ENCODE measurements around the gene NCOR1.

NCOR1 gene

DNA sequence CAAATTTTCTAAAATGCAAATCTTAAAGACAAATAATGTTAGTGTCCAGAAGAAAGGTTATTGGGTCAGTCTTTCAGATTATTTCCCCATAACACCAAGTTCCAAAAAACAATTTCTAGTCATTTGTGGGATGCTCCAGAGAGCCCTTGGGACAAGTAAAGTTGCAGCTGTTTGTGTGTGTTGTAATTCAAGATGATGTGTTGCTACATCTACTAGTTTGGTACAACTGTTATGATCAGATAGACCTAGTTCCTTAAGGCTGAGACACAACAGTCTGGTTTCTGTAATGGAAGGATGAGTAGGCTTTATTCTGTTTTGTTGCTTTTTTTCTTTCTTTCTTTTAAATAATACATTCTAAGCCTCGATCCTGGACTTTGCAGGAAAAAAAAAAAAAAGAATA is 43.6 kb upstream of the NCOR1 start:
- H3K9ac ChIP-seq (ENCODE audit: low read length), result no peak overlapping the region
- no peaks in the 10 kb centered on the region for H3K9me3 ChIP-seq (ENCODE audit: insufficient read depth, low read length)
- no peaks in the 10 kb centered on the region for H3K79me2 ChIP-seq (ENCODE audit: low read length)
- H2AFZ ChIP-seq (ENCODE audit: low read depth, low read length), result no peak overlapping the region
- no peak overlapping the region for H3K4me2 ChIP-seq (ENCODE audit: low read length)
- no peaks in the 10 kb centered on the region for H3K27me3 ChIP-seq (ENCODE audit: low read depth, low read length)
- no peaks in the 10 kb centered on the region for H4K20me1 ChIP-seq (ENCODE audit: insufficient read depth, low read length)
- H3K4me3 ChIP-seq (ENCODE audit: low read length), result no peak overlapping the region
- H3K36me3 ChIP-seq (replicated peaks; ENCODE audit: low read depth, low read length), result peaks cover 4% of the 10 kb centered on the region
- no peak overlapping the region for H3K27ac ChIP-seq (ENCODE audit: low read length)
- H3K4me1 ChIP-seq (ENCODE audit: low read length), result no peaks in the 10 kb centered on the region
- TF ChIP-seq EZH2phosphoT487 (IDR thresholded peaks at IDR 0.05; ENCODE audit: low read depth), result no peak
- no peak for TF ChIP-seq CTCF (IDR thresholded peaks at IDR 0.05; ENCODE audit: low read depth, low read length)

- H3K9me3 ChIP-seq (ENCODE audit: insufficient read depth, low read length), result no peaks in the 10 kb centered on the region
- no peak overlapping the region for H3K27ac ChIP-seq (ENCODE audit: low read length)
- no peaks in the 10 kb centered on the region for H3K79me2 ChIP-seq (ENCODE audit: low read length)
- no peak overlapping the region for H2AFZ ChIP-seq (ENCODE audit: low read depth, low read length)
- TF ChIP-seq CTCF (IDR thresholded peaks at IDR 0.05; ENCODE audit: low read depth, low read length), result no peak
- no peak for TF ChIP-seq EZH2phosphoT487 (IDR thresholded peaks at IDR 0.05; ENCODE audit: low read depth)
- no peak overlapping the region for H3K4me3 ChIP-seq (ENCODE audit: low read length)
- no peak overlapping the region for H3K4me2 ChIP-seq (ENCODE audit: low read length)
- H3K9ac ChIP-seq (ENCODE audit: low read length), result no peak overlapping the region
- no peaks in the 10 kb centered on the region for H4K20me1 ChIP-seq (ENCODE audit: insufficient read depth, low read length)
- H3K36me3 ChIP-seq (replicated peaks; ENCODE audit: low read depth, low read length), result peaks cover 4% of the 10 kb centered on the region
- no peaks in the 10 kb centered on the region for H3K4me1 ChIP-seq (ENCODE audit: low read length)
- H3K27me3 ChIP-seq (ENCODE audit: low read depth, low read length), result no peaks in the 10 kb centered on the region
These were observed 40.2 kb upstream of the NCOR1 start for GRCh38 chr17:16255481-16255921.

- Histone ChIP-seq H3K36me3 (replicated peaks; ENCODE audit: low read depth, low read length) (peaks cover 1% of the 10 kb centered on the region), H3K79me2 (ENCODE audit: low read length) (no peaks in the 10 kb centered on the region), H3K4me2 (ENCODE audit: low read length) (no peak overlapping the region), H3K27me3 (ENCODE audit: low read depth, low read length) (no peaks in the 10 kb centered on the region), H3K9me3 (ENCODE audit: insufficient read depth, low read length) (no peaks in the 10 kb centered on the region), H3K27ac (ENCODE audit: low read length) (no peak overlapping the region), H4K20me1 (ENCODE audit: insufficient read depth, low read length) (no peaks in the 10 kb centered on the region), H3K4me3 (ENCODE audit: low read length) (no peak overlapping the region), H2AFZ (ENCODE audit: low read depth, low read length) (no peak overlapping the region), H3K4me1 (ENCODE audit: low read length) (no peaks in the 10 kb centered on the region), H3K9ac (ENCODE audit: low read length) (no peak overlapping the region)
- no peak for TF ChIP-seq CTCF (IDR thresholded peaks at IDR 0.05; ENCODE audit: low read depth, low read length)
- TF ChIP-seq EZH2phosphoT487 (IDR thresholded peaks at IDR 0.05; ENCODE audit: low read depth), result no peak
These were observed 39.6 kb upstream of the NCOR1 start for GRCh38 chr17:16254773-16255400.

- no peak overlapping the region for H3K4me3 ChIP-seq (ENCODE audit: low read length)
- no peaks in the 10 kb centered on the region for H3K36me3 ChIP-seq (replicated peaks; ENCODE audit: low read depth, low read length)
- no peak overlapping the region for H3K9ac ChIP-seq (ENCODE audit: low read length)
- no peaks in the 10 kb centered on the region for H3K9me3 ChIP-seq (ENCODE audit: insufficient read depth, low read length)
- no peak overlapping the region for H2AFZ ChIP-seq (ENCODE audit: low read depth, low read length)
- H3K4me2 ChIP-seq (ENCODE audit: low read length), result no peak overlapping the region
- no peak for TF ChIP-seq EZH2phosphoT487 (IDR thresholded peaks at IDR 0.05; ENCODE audit: low read depth)
- TF ChIP-seq CTCF (IDR thresholded peaks at IDR 0.05; ENCODE audit: low read depth, low read length), result no peak
- no peaks in the 10 kb centered on the region for H4K20me1 ChIP-seq (ENCODE audit: insufficient read depth, low read length)
- H3K27me3 ChIP-seq (ENCODE audit: low read depth, low read length), result no peaks in the 10 kb centered on the region
- H3K4me1 ChIP-seq (ENCODE audit: low read length), result no peaks in the 10 kb centered on the region
- no peaks in the 10 kb centered on the region for H3K79me2 ChIP-seq (ENCODE audit: low read length)
- H3K27ac ChIP-seq (ENCODE audit: low read length), result no peak overlapping the region
These were observed 36.2 kb upstream of the NCOR1 start for GRCh38 chr17:16251556-16251955.
